ENCODE measurements around the gene SLC25A34.

SLC25A34 gene

DNA sequence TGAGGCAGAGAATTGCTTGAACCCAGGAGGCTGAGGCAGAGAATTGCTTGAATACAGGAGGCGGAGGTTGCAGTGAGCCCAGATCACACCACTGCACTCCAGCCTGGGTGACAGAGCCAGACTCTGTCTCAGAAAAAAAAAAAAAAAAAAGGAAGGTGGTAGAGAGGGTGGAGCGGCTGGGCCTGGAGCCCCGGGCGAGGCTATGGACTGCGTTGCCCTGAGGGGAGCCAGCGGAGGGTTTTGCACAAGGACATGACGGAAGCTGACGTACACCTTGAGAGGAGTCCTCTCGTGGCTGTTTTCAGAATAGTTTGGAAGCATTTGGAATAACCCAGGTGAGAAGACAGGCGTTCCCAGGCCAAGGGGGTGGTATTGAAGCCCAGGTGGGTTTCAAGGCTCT lies 15.7 kb downstream of the SLC25A34 start:
- no peak overlapping the region for H3K4me3 ChIP-seq (ENCODE audit: low read depth, low read length)
- TF ChIP-seq, protein P1, sequence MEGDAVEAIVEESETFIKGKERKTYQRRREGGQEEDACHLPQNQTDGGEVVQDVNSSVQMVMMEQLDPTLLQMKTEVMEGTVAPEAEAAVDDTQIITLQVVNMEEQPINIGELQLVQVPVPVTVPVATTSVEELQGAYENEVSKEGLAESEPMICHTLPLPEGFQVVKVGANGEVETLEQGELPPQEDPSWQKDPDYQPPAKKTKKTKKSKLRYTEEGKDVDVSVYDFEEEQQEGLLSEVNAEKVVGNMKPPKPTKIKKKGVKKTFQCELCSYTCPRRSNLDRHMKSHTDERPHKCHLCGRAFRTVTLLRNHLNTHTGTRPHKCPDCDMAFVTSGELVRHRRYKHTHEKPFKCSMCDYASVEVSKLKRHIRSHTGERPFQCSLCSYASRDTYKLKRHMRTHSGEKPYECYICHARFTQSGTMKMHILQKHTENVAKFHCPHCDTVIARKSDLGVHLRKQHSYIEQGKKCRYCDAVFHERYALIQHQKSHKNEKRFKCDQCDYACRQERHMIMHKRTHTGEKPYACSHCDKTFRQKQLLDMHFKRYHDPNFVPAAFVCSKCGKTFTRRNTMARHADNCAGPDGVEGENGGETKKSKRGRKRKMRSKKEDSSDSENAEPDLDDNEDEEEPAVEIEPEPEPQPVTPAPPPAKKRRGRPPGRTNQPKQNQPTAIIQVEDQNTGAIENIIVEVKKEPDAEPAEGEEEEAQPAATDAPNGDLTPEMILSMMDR (conservative IDR thresholded peaks at IDR 0.05; ENCODE audit: low read depth, low read length) = no peak
- DNase-seq (ENCODE audit: low read depth) = no peak

DNA sequence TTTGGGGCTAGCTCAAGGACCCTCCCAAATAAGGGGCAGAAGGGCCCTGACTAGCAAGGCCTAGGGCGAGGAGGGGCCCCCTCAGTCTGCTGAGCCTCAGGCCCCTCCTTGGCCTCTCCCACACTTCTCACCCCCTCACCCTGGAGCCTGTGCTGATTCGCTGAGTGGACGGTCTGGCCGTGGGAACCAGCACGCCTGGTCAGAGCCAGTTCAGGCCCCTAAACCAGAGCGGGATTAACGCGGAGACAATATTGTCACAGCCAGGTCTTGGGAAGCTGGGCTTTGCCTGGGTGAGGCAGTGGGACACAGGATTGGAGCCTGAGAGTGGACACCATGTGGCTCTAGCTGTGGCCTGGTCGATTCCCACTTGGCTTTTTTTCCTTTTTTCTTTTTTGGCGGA lies 17.7 kb downstream of the SLC25A34 start:
- TF ChIP-seq, protein P1 (conservative IDR thresholded peaks at IDR 0.05; ENCODE audit: low read depth, low read length) = no peak
- no peak for DNase-seq (ENCODE audit: low read depth)
- H3K4me3 ChIP-seq (ENCODE audit: low read depth, low read length) = no peak overlapping the region

DNA sequence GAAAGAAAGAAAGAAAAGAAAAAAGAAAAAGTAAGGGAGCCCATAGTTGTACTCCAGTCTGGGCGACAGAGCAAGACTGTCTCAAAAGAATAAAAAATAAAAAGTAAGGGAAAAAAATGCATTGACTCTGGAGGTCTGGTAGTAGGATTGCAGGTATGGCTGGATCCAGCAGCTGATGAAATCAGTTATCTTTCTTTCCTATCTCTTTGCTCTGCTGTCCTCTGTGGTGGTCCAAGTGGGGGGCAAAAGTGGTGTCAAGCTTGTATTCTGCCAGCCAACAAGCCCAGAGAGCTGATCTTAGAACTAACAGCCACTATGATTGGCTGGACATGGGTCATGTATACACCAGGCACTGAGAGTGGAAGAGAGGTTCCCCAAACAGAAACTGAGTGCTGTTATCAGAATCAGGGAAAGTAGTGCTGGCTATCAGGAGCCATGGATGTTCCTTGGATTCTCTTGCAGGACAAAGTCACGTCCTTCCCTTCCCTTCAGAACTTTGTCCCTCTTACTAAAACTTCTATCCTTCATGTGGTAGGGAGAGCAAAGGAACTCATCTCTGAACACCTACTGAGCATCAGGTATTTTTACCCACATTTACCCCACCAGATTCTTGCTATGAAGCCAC lies 19.1 kb downstream of the SLC25A34 start:
- no peak for DNase-seq (ENCODE audit: low read depth)
- H3K4me3 ChIP-seq (ENCODE audit: low read depth, low read length) = no peak overlapping the region
- TF ChIP-seq, protein P1 (conservative IDR thresholded peaks at IDR 0.05; ENCODE audit: low read depth, low read length) = no peak

DNA sequence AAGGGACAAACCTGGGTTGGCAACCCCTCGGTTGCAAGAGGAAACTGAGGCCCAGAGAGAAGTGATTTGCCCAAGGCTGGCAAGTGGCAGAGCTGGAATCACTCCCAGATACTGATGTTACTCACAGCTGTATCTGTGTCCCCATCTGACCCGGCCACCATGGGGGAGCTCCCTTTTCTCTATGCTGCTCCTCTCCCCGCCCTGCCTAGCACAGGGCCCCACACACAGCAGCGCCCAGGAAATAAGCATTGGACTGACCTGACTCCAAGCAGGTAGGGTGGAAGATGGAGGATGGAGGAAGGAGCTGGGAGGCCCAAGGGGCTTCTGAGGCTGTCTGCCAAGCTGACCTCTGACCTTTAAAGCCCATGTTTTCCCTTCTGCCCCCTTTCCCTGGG lies 19.6 kb downstream of the SLC25A34 start:
- TF ChIP-seq, protein P1 (conservative IDR thresholded peaks at IDR 0.05; ENCODE audit: low read depth, low read length) = no peak
- no peak overlapping the region for H3K4me3 ChIP-seq (ENCODE audit: low read depth, low read length)
- DNase-seq (ENCODE audit: low read depth) = no peak

DNA sequence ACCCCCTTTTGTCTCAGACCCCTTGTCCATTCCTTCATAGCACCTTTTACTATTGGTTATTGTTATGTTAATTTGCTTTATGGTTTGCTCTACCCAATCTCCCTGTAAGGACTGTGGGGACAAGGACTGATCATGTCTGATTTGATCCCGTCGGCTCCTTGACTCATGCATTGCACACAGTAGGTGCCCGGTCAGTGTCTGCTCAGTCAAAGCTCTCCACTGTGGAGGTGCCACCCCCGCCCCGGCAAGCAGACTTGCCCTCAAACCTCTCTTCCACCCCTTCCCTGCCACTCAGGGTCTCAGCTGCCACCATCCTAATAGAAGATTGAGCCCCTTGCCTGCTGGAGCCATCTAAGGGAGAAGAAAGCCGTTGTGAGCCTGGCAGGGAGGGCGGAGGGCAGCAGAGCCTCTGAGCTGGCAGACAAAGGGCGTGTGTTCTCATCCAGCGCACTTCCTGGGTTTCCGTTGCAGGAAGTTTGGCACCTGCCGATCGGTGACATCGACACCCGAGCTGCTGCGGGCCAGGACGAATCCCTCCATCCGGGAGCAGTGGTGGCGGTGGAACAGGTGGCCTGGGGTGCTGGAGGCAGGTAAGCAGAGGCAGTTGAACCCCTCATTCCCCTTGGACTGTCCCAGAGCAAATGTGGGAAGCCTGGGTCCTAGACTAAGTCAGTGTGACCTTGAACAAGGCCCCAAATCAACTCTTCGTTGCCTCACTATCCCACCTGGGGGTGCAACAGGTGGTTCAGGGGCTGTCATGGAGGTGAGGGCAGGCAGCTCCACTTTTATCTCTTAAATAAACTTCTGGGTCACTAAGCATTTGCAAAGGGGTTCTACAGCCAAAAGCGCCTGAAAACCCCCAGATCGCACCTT lies 20.3 kb downstream of the SLC25A34 start:
- TF ChIP-seq, protein P1 (conservative IDR thresholded peaks at IDR 0.05; ENCODE audit: low read depth, low read length) = no peak
- no peak overlapping the region for H3K4me3 ChIP-seq (ENCODE audit: low read depth, low read length)
- DNase-seq (ENCODE audit: low read depth) = no peak

DNA sequence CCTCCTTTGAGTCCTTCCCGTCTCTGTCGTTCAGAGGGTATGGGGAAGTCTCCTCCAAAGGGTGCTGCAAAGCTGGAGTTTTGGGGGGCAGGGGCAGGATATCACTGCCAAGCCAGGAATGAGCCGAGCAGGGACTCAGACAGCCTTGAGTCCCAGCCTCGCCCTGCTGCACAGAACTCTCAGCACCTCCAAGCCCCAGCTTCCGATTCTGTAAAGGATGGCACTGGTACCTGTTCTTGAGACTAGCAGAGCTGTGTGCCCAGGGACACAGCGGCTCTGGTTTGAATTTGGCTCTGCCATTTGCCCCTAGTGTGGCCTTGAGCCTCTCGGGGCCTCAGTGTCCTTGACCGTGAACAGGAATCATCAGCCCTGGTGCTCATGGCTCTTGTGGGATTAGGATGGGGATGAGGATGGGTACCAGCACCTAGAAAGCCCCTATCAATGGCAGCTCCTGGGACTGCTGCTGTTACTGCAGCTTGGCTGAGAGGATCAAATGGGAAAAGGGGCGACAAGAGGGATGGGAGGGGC lies 21.0 kb downstream of the SLC25A34 start:
- TF ChIP-seq, protein P1 (conservative IDR thresholded peaks at IDR 0.05; ENCODE audit: low read depth, low read length) = no peak
- no peak for DNase-seq (ENCODE audit: low read depth)
- no peak overlapping the region for H3K4me3 ChIP-seq (ENCODE audit: low read depth, low read length)
